ENCODE results near the gene IFFO2.

DNA sequence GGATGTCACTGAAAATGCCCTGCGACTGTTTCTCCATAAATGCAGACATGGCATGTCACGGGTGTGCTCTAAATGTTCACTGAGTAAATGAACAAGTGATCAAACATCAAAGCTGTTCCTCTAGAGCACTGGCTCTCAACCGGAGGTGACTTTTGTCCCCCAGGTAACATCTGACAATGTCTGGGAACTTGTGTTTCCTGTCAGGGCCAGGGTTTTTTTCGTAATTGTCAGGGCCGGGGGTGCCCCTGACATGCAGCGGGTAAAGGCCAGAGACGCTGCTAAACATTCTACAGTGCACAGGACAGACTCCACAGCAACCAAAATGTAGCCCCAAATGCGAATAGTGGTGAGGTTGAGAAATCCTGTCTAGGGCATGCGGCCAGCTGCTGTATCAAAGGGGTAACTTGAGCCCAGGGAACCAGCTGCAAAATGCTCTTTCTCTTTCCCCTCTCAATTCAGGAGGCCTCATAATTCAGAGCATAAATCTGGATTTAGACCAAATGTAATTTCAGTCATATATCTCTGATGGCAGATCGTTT, 56.1 kb downstream of the IFFO2 start:
- no peak for TF ChIP-seq CTCF (IDR thresholded peaks at IDR 0.05)
- no peak for TF ChIP-seq POLR2A (IDR thresholded peaks at IDR 0.05)

All from esophagus squamous epithelium (tissue), 4 donors.